ENCODE data around the gene PKNOX1. TPM values are rescaled to one million over a fixed set of nuclear protein-coding genes. Genes with fewer than 3 reads are reported as not detected.

The PKNOX1 gene
- total and polyA plus RNA-seq, 9 of the 15 experiments (the other 6 are each of a cell fraction or from before 2014, with no cell fraction given): 8.8 to 25.9 (median 13.2) TPM

DNA sequence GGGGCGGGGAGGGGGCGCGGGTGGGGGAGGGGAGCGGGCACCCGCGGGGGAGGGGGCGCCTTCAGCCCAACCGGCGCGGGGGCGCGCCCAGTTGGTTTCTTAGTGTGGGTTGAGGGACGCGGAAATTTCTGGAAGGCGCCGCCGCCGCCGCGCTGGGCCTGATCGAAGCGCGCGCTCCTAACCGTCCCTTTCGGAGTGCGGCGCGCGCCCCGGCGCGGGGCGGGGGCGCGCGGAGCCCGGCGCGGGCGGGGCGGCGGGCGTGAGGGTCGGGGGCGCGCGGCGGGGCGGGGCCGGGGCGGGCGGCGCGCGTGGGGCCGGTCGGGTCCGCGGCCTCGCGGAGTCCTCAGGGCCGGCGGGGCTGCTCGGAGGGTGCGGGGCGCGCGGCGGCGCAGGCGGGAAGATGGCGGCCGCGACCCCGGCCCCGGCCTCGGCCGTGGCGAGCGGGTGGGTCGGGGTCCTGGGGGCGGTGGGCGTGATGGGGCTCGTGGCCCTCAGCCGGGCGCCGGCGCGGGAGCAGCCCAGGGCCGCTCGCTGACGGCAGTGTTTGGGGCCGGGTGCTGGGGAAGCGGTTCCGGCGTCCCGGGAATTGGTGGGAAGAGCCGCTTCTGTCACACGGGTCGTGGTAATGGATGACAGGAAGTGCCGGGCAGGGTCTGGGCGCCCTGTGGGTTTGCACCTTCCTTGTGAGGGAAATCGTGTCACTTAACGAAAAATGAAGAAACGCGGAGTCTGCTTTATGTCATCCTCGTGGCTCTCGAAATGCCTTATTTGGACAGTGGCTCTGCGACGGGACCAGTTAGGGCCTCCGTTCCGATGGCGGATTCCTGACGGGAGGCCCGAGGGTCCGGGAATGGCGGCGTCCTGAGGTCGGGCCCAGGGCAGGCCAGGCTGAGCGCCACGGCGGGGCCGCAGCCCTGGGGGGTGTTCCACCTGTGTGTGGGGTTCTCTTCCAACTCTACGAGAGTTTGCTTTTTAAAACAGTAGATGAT is 764 bp downstream of the PKNOX1 start (continued):
- TF ChIP-seq MXI1 (IDR thresholded peaks at IDR 0.05; ENCODE audit: low read depth, low read length): no peak
- peak; percentile 47 for TF ChIP-seq ZNF316 (IDR thresholded peaks at IDR 0.05)
- TF ChIP-seq KDM4B (IDR thresholded peaks at IDR 0.05; ENCODE audit: borderline replicate concordance in 2 of 2, low read depth in 1 of 2): peak in 1 of 2 experiments; percentile 74; a peak in 1 of 4 replicates
- TF ChIP-seq TBP (optimal IDR thresholded peaks at IDR 0.05; ENCODE audit: low read depth, low read length): peak; percentile 38
- TF ChIP-seq SMARCB1 (IDR thresholded peaks at IDR 0.05; ENCODE audit: insufficient read length, low read depth): no peak
- TF ChIP-seq SMARCA4 (IDR thresholded peaks at IDR 0.05): 0 out of 2 replicates have a peak, but pooled peaks have one; percentile 2
- TF ChIP-seq ZBTB7A (IDR thresholded peaks at IDR 0.05; ENCODE audit: borderline replicate concordance, control insufficient read depth, low read depth, low read length): peak; percentile 82
- 0 out of 2 replicates have a peak, but pooled peaks have one; percentile 19 for TF ChIP-seq KAT7 (CRISPR knock-in tag; IDR thresholded peaks at IDR 0.05; ENCODE audit: borderline replicate concordance)
- TF ChIP-seq, protein P1, sequence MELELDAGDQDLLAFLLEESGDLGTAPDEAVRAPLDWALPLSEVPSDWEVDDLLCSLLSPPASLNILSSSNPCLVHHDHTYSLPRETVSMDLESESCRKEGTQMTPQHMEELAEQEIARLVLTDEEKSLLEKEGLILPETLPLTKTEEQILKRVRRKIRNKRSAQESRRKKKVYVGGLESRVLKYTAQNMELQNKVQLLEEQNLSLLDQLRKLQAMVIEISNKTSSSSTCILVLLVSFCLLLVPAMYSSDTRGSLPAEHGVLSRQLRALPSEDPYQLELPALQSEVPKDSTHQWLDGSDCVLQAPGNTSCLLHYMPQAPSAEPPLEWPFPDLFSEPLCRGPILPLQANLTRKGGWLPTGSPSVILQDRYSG (tag; conservative IDR thresholded peaks at IDR 0.05; ENCODE audit: low read depth): no peak
- no peak for TF ChIP-seq SMAD2 (IDR thresholded peaks at IDR 0.05; ENCODE audit: low read depth, low read length)
- TF ChIP-seq ZNF263 (CRISPR knock-in tag; IDR thresholded peaks at IDR 0.05; ENCODE audit: borderline replicate concordance): no peak
- TF ChIP-seq, protein P2, sequence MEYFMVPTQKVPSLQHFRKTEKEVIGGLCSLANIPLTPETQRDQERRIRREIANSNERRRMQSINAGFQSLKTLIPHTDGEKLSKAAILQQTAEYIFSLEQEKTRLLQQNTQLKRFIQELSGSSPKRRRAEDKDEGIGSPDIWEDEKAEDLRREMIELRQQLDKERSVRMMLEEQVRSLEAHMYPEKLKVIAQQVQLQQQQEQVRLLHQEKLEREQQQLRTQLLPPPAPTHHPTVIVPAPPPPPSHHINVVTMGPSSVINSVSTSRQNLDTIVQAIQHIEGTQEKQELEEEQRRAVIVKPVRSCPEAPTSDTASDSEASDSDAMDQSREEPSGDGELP (CRISPR knock-in tag; IDR thresholded peaks at IDR 0.05; ENCODE audit: borderline replicate concordance): peak; percentile 50; the same call in 1 of the 2 replicates
- TF ChIP-seq POLR2A (conservative IDR thresholded peaks at IDR 0.05): peak; percentile 63
- TF ChIP-seq XRCC4 (IDR thresholded peaks at IDR 0.05; ENCODE audit: extremely low read depth, insufficient read depth, insufficient read length): no peak
- peak; percentile 93 for TF ChIP-seq SAP30 (IDR thresholded peaks at IDR 0.05; ENCODE audit: borderline replicate concordance, insufficient read depth, low read depth, low read length, poor library complexity, severe bottlenecking)
- peak in 1 of 2 experiments; percentile 95; a peak in 2 of 4 replicates for TF ChIP-seq ZNF639 (CRISPR knock-in tag; conservative IDR thresholded peaks at IDR 0.05 in 1 of 2, IDR thresholded peaks at IDR 0.05 in 1 of 2)
- TF ChIP-seq NFRKB (IDR thresholded peaks at IDR 0.05; ENCODE audit: low read depth): peak; percentile 75
- 0 out of 2 replicates have a peak, but pooled peaks have one; percentile 10 for TF ChIP-seq ZSCAN32 (CRISPR knock-in tag; IDR thresholded peaks at IDR 0.05)
- TF ChIP-seq ZNF644 (tag; IDR thresholded peaks at IDR 0.05; ENCODE audit: low read depth): peak; percentile 90
- no peak for TF ChIP-seq MAFG (tag; conservative IDR thresholded peaks at IDR 0.05)
- no peak for TF ChIP-seq NFE2 (IDR thresholded peaks at IDR 0.05; ENCODE audit: low read depth)
- peak; percentile 83 for TF ChIP-seq CHD1 (IDR thresholded peaks at IDR 0.05; ENCODE audit: low read length)
- peak; percentile 78; the same call in 1 of the 2 replicates for TF ChIP-seq ZNF175 (CRISPR knock-in tag; IDR thresholded peaks at IDR 0.05; ENCODE audit: low read depth)

Data from K562 (cell line).